ENCODE results near the gene LRRC8D.

Gene LRRC8D

GRCh38 chr1:89942825-89943658 is 122.2 kb downstream of the LRRC8D start:
- DNase-seq (ENCODE audit: low read depth in 2 of 2), result peak; percentile 32 to 77
- no peak overlapping the region for H3K4me3 ChIP-seq (replicated peaks in 1 of 2; ENCODE audit: low read depth in 2 of 2, low read length in 2 of 2)
- TF ChIP-seq CTCF (IDR thresholded peaks at IDR 0.05; ENCODE audit: low read depth, low read length), result no peak

GRCh38 chr1:89943846-89944781 is 123.3 kb downstream of the LRRC8D start:
- no peak overlapping the region for H3K4me3 ChIP-seq (replicated peaks in 1 of 2; ENCODE audit: low read depth in 2 of 2, low read length in 2 of 2)
- no peak for TF ChIP-seq CTCF (IDR thresholded peaks at IDR 0.05; ENCODE audit: low read depth, low read length)
- no peak for DNase-seq (ENCODE audit: low read depth in 2 of 2)

- peak in 1 of 2 donors; percentile 63 for DNase-seq (ENCODE audit: low read depth in 2 of 2)
- no peak overlapping the region for H3K4me3 ChIP-seq (replicated peaks in 1 of 2; ENCODE audit: low read depth in 2 of 2, low read length in 2 of 2)
- no peak for TF ChIP-seq CTCF (IDR thresholded peaks at IDR 0.05; ENCODE audit: low read depth, low read length)
Measured at GRCh38 chr1:89945852-89946476, 125.1 kb downstream of the LRRC8D start.

- TF ChIP-seq CTCF (IDR thresholded peaks at IDR 0.05; ENCODE audit: low read depth, low read length), result no peak
- no peak for DNase-seq (ENCODE audit: low read depth in 2 of 2)
- H3K4me3 ChIP-seq (replicated peaks in 1 of 2; ENCODE audit: low read depth in 2 of 2, low read length in 2 of 2), result no peak overlapping the region
Measured at GRCh38 chr1:89946532-89946931, 125.7 kb downstream of the LRRC8D start.

- TF ChIP-seq CTCF (IDR thresholded peaks at IDR 0.05; ENCODE audit: low read depth, low read length), result no peak
- H3K4me3 ChIP-seq (replicated peaks in 1 of 2; ENCODE audit: low read depth in 2 of 2, low read length in 2 of 2), result no peak overlapping the region
- no peak for DNase-seq (ENCODE audit: low read depth in 2 of 2)
Measured at GRCh38 chr1:89948722-89949345, 128.0 kb downstream of the LRRC8D start.

GRCh38 chr1:89949991-89950624 is 129.3 kb downstream of the LRRC8D start:
- H3K4me3 ChIP-seq (replicated peaks in 1 of 2; ENCODE audit: low read depth in 2 of 2, low read length in 2 of 2), result no peak overlapping the region
- DNase-seq (ENCODE audit: low read depth in 2 of 2), result no peak
- no peak for TF ChIP-seq CTCF (IDR thresholded peaks at IDR 0.05; ENCODE audit: low read depth, low read length)

Data from cardiac fibroblast (primary cell).